Dermis blood vessel endothelial cell (primary cell): ENCODE data around the gene GPAT3. TPM values are rescaled to one million over a fixed set of nuclear protein-coding genes. Genes with fewer than 3 reads are reported as not detected.
"Not testable (repeated sequence)": the region's sequence is repeated elsewhere in the genome, so short reads cannot be mapped to it uniquely, and the experiment has no call there.

ENCODE experiments used
- DNase-seq: peaks from one replicate; pipeline ENCODE4 v3.0.0; 2010
- total RNA-seq: library from RNA; depleted of rRNA; stranded (reverse); fragments of >200 nt; gene quantifications from 2 replicates; pipeline ENCODE4 v1.2.3, GENCODE V29; 2014

The GPAT3 gene
- 14.8 and 20.6 TPM in 2 replicates for total RNA-seq

DNA sequence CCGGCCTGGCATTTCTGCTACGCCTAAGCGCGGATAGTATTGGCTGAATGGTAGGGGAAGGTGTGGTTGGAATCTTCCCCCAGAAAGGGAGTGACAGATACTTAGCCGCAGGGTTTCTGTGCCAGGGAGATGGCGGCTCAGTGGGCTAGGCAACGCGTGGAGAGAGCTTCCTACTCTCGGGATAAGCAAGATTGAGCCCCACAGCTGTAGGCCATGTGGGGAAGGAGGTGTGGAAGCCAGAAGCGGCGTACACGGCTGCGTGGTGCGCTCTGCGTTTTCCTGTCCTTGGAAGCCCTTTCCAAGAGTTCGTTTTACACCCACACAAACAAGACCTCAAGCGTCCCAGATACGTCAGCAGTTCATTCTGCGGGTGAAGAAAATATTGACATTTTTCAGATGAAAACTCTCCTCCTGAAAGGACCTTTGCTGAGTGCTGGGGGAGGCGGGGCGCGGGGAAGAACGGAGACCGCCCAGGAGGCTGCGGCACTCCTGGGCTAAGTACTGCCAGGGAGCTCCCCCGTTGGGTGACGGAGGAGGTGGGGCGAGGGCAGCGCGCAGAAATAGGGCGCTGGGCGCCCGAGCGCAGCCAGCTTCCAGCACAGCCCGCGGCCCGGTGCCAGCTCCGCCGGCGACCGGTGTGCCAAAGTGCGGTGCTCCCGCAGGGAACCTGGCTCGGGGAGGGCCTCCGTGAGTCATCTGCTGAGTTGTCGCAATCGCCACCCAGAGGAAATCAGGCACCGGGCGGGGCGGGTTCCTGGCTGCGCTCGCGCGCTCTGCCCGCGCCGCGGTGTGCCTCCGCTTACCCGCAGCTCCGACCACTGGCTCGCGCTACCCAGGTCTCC lies at the start of gene GPAT3:
Gene GPAT3 (plus strand): TSS at position 589 of the 842 bp plus-strand sequence. CDS start 515 bp downstream, outside the sequence.
- DNase-seq = peak; percentile 47

DNA sequence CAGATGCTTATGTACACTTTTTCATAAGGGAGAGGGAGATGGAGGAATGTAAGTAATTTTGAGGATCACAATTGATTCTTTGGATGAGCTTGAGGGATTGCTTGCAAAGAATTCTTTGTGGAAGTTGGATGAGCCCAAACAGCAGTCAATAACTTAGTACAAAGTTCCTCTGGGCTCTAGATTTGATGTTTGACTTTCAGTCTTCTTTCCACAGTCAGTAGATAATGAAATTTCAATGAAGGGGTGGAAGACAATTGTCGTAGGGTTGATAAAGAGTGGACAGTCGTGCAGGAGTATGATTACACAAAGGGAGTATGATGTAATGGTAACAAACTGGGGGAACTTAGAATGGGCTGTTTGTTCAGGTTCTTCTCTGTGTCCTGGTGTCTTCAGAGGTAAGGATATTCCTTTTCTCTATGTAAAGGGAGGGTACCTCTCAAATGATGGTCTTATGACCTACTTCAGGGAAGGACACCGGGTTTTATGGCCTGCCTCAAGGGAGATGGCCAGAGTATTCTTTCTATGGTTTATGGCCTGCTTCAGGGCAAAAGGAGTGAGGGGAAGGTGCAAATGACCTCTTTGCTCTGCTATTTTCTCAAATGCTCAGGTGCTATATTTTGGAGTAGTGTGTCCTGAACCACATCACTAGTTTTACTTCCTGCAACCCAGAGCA lies 49.3 kb upstream of the GPAT3 start:
- no peak for DNase-seq

DNA sequence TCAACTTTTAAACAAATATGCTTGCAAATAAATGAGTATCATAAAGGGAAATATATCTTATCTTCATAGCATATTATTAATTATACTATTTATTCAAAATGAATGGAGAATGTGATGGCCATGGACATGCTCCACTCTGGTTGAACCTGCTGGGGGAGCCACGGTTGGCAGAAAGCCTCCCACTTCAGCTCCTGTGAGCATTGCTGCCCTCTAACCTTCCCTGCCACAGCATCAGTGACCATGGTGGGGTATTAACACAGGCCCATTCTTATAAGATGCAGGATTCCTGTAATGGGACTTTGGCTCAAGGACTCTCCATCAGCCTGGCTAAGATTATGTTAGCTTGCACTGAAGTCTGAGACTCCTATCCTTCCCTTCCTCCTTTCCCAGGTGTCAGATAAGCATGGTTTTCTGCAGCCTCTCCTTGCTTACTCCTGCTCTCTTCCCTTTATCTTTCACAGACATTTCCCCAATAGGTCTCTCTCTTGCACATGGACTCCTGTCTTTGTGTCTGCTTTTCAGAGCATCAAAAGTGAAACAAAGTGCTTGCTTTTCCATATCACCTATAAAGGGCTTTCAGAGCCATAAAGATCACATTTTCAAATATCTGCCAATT lies 46.1 kb upstream of the GPAT3 start:
- DNase-seq = no peak

DNA sequence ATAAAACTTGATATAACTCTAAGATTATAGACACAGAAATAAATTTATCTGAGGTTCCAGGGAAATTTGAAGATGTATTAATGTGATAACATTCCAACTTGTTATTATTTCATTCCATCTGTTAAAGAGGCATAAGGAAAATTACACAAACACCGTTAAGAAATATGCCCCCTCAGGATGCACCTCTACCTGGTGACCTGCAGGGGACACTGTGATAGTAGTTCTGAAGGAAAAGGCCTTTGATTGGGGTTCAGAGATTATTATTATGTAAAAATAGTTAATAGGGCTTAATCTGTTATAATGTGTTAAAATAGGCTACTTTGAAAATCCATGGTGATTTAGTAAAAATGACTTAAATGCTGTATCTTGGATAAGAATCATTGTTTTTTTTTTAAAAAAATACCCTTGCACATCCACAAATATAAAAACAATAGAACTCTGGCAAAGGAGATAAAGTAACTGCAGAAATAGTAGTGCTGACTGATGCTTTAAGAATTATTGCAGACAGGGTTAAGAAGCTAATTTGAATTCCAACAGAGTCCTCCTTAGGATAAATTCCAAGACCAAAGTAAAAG lies 44.9 kb upstream of the GPAT3 start:
- peak; percentile 62 for DNase-seq

DNA sequence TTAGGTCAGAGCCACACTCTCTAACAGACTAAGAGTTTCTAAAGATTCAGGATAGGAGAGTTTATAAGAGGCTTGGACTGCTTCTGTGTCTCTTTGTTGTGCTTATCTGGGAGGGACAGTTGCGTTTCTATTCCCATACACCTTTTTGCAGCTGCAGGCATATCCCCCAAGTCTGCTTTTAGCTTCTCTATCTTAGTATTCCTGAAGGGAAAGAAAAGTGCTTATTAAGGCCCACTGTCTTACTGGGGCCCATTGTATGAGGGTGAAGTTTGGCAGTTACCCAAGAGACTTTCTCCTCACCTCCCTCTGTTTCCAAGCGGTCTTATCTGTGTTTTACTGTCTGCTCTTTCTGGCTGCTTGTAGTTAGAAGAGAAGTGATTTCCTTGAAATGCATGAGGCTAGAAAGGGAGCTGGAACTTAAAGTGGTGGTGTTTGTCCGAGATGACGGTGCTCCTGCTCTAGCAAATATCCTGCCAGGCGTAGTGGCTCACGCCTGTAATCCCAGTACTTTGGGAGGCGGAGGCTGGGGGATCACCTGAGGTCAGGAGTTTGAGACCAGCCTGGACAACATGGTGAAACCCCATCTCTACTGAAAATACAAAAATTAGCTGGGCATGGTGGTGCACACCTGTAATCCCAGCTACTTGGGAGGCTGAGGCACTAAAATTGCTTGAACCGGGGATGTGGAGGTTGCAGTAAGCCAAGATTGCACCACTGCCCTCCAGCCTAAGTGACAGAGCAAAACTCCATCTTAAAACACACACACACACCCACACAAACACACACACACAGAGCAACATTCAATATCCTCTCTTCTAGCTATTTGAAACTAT lies 39.6 kb upstream of the GPAT3 start:
- DNase-seq = not testable (repeated sequence)

DNA sequence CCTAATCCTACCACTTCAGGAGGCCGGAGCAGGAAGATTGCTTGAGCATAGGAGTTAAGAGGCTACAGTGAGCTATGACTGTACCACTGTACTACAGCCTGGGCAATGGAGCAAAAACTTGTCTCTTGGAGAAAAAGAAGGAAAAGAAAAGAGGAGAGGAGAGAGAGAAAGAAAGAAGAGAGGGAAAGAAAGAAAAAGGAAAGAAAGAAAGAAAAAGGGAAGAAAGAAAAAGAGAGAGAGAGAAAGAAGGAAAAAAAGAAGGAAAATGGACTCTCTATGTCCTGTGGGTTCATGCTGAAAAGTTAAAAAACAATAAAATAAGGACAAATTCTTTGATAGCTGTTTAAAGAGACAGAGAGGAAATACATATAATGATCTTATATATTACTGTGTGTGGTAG lies 37.7 kb upstream of the GPAT3 start:
- no peak for DNase-seq

DNA sequence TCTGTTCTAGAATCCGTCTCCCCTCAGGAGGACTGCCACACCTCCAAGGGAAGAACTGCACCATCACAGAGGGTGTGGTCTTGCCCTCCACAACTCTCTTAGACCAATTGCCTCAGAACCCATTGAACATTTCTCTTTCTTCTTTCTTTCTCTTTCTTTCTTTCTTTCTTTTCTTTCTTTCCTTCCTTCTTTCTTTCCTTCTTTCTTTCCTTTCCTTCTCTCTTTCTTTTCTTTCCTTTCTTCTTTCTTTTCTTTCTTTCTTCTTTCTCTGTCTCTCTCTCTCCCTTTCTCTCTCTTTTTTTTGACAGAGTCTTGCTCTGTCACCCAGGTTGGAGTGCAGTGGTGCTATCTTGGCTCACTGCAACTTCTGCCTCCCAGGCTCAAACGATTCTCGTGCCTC lies 34.2 kb upstream of the GPAT3 start:
- not testable (repeated sequence) for DNase-seq

DNA sequence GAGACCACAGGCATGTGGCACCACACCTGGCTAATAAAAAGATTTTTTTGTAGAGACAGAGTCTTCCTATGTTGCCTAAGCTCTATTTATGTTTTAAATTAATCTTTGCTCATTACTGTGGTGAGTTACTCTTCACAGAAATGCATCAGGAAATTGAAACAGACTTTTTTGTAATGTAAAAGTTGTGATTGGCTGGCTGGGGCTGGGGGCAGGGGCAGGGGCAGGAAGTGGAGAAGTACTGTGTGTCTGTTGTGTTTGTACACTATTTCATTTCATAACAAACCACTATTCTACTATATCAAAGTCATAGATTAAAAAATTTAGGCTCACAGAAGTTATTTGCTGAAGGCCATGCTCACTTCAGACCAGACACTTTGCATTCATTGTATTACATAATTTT lies 31.9 kb upstream of the GPAT3 start:
- DNase-seq = no peak

DNA sequence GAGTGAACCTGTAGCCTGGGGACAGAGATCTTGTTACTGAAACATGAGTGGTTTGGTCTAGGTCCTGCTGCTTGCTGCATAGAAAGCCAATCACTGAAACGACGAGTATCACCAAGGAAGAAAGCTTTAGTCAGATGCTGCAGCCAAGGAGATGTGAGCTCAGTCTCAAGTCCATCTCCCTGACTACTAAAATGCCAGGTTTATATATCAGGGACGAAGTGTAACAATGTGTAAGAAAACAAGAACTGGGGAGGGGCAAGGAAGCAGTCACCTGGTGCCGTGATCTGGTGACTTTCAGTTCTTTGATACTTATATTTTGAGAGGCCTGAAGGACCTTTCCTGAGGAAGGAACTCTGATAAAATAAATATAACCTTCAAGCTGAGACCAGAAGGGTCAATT lies 31.4 kb upstream of the GPAT3 start:
- no peak for DNase-seq

DNA sequence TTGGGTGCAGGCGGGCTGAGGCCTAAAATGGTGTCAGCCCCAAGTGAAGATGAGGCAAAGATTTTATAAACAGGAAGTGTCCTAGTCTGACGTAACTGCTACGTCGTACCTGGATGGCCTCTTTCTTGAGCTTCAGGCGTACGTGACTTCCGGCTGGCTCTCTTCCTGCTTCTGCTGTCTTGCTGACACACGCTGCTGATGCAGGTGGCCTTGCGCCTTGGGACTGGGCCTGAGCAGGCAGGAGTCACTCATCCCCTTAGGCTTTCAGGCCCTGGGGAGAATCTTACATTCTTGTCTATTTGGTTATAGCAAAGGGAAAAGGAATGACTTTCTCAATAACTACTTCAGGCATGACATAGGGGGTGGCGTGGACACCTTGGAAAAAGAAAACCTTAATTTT lies 30.9 kb upstream of the GPAT3 start:
- DNase-seq = no peak

DNA sequence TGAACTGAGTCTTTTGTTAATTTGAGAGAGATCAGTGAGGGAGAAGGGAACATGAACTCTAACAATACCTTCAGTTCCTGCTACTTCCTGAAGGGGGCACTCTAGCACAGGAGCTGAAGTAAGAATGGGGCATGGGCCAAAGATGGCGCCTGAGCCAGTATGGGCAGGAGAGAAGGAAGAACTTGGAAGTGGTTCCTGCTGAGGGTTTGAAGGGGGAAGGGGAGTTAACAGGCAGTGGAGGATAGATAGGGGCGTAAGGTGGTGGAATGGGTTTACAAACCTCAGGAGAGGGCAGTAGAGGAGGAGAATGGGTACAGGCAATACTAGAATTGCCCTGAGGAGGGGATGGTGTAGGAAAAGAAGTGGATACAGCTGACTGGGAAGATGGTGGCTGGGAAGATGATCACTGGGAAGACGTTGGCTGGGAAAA lies 26.7 kb upstream of the GPAT3 start:
- DNase-seq = peak; percentile 72

DNA sequence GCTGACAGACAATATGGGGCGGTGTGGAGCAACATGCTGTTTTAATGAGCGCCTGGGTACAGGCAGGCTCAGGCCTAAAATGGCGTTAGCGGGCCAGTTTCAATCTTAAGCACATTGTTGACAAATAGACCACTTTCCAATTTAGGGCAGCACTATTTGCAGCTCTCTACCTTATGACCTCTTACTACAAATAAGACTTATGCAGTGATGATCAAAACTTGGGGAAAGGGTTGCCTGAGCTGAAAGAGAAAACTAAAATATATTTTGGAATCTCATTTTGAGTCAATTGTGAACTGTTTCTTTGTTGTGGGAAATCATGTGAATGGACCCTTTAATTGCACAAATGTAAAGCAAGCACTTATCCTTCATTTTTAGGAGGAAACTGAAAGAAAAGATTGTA lies 25.5 kb upstream of the GPAT3 start:
- no peak for DNase-seq

DNA sequence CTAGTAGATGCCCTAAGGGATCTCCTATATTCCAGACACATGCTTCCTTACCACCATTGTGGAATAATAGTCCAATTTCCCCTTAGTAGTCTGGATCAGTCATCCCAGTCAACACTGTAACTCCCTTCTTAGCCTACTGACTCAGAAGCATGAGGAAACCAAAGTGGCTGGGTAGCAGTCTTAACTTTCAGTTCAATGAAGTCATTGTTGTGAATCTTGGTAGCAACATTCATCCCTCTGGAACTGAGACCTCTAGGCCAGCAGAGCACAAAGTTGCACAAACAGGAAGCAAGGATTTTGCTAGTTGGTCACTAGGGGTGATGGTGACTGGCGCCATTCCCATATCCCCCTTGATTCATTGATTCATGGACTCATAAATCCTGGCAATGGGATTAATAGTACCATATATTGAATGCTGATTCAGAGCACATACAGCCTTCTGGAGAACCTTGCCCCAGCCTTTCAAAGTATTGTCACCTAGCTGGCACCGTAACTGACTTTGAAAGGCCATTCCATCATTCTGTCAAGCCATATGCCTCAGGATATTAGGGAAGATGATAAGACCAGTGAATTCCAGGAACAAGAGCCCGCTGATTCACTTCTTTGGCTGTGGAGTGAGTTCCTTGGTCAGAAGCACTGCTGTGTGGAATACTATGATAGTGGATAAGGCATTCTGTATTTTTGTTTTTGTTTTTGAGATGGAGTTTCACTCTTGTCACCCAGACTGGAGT lies 19.7 kb upstream of the GPAT3 start:
- DNase-seq = peak; percentile 9

DNA sequence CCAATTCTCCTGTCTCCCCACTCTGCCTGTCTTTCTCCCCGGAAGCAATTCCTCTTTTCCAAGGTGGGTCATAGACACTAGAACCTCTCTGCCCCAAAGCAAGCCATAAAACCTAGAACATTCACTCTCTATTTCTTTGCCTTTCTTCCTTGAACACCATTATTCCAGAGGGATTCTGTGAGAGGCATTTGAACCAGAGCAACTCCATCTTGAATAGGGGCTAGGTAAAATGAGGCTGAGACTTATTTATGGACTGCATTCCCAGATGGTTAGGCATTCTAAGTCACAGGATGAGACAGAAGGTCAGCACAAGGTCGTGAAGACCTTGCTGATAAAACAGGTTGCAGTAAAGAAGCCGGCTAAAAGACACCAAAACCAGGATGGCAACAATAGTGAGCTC lies 13.7 kb upstream of the GPAT3 start:
- DNase-seq = no peak

DNA sequence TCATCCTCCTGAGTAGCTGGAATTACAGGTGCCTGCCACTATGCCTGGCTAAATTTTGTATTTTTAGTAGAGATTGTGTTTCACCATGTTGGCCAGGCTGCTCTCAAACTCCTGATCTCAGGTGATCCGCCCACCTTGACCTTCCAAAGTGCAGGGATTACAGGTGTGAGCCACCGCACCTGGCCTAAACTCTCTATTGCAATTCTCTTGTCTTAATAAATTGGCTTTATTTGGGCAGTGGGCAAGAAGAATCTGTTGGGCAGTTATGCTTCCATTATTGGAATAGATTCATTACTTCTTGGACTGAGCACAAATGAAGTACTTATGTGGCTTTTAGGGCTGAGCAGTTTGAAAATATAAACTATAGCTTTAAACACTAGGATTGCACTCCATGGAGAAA lies 8.2 kb upstream of the GPAT3 start:
- no peak for DNase-seq

DNA sequence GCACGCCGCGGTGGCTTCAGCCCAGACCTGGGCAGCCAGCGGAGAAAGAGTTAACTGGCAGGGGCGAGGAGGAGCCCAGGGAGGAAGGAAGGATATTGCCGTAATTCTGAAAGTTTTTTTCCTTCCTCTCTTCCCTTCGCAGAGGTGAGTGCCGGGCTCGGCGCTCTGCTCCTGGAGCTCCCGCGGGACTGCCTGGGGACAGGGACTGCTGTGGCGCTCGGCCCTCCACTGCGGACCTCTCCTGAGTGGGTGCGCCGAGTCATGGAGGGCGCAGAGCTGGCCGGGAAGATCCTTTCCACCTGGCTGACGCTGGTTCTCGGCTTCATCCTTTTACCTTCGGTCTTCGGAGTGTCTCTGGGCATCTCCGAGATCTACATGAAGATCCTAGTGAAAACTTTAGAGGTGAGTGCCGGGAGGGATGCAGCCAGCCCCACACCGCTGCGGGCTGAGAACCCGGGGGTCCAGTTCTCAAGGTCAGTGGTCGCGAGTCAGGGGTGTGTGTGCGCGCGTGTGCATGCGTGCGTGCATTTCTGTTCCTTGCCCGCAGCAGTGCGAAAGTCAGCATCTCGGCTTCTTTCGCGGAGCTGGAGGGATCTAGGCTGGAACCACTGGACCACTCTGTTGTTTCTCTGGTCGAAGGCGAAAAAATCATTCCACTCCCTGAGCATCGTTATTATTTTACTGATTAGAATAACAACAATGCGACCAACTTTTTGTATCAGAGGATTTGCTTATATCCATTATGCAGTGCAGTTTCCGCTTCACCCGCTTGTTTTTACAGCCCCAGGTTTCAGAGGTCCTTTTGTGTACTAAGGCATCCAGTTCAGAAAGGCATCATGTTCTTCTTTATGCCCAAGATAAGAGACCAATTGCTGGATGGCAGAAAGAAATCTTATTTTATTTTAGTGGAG lies 709 bp downstream of the GPAT3 start:
- DNase-seq = peak; percentile 5

DNA sequence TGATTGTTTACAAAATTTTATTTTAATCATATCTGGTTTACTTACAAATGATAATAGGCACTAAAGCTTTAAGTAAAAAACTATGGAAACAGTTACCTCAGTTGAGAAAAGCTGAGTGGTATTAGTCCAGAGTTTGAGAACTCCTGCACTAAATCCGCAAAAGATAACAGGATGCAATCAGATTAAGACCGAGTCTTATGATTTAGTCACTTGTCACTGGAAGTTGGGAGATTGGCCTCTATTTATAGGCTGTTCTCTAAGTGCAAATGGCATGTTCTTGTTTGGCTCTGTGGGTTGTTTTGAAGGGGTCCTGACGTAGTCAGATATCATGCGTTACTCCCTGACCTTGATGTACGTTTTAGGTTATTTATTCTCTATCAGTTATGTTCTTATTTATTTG lies 6.3 kb downstream of the GPAT3 start:
- no peak for DNase-seq

DNA sequence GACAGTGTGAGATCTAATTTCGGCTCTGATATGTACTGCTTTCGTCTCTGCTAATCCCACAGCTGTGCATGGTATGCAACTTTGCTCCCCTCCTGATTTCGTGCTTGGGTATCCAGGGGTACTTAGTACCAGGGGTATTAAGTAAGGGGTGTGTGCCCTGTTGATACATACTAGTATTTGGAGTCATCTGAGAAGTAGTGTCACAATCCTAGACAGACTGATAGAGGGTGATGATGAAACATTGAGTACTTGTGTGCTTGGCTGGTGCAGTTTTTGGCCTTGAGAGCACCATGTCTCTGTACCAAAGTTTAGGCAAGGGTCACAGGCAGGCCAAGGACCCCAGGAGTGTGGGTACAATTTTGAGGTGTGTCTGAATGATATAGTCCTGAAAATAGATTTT lies 10.9 kb downstream of the GPAT3 start:
- no peak for DNase-seq

DNA sequence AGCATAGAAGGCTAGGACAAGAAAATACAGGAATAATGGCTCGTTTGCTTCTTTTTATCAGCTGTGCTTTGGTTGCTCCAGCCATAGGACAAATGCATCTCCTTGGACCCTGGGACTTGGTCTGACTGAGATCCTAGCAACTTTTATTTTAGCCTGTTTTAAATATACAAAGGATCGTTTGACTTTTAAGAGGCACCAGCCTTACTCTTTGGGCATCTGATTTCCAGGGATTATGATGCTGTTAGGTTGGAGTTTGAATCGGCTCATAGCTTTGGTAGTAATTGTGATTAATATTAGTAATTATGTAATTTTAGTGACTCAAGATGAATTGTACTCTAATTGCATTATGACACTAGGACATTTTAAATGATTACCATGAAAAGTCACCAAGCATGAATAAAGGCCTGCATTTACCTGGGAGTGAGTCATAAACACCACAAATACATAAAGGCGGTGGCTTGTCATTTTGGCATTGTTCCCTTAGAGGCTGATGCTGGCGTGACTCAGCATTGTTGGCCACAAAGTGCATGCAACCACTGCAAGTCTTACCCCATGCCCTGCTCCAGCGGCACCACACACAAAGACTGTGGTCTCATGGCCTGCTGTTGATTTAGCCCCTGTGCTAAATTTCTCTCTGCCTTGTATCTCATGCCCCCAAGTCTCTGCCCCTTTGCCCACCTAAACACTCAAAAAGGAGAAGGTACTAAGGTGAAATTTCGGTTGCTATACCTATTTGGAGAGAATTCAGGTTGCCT lies 12.4 kb downstream of the GPAT3 start:
- peak; percentile 87 for DNase-seq

DNA sequence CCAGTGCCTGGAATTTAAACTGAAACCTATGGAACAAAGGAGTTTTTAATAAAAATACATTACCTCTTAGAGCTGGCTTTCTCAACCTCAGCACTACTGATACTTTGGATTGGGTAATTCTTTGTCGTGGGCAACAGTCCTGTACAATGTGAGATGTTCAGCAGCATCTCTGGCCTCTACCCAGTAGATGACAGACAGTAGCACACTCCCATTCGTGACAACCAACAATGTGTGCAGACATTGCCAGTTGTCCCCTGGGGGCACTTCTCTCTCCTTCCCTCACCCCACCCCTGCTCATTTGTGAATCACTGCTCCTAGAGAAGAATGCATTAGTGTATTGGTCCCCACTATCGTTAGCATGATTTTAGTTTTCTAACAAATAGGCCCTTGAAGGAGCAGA lies 16.2 kb downstream of the GPAT3 start:
- no peak for DNase-seq
